CD4-positive, alpha-beta T cell treated with Interferon alpha-2 for 1 hour (primary cell): ENCODE results near the gene NMNAT2.

Source experiments
- DNase-seq, 2 donors: peaks; one replicate each; pipeline ENCODE4 v3.0.0-alpha.2; 2020 to 2022

NMNAT2 gene

DNA sequence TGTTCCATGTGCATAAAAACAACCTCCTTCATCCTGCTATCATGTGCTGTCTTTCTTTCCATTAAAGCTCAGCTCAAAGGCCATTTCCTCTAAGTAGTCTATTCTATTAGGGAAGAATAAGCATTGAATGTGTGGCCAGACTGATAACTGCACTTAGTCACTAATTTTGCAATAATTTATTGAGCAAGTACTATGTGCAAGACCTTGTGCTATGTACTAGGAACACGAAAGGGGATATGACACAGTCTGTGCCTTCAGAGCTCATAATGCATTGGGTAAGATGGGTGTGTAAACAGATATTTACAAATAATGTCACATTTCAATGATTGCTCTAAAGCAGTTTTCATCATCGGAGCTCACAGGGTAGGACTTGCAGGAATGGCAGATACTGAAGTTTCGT lies 54.2 kb downstream of the NMNAT2 start:
- peak; percentile 6 to 39 for DNase-seq

DNA sequence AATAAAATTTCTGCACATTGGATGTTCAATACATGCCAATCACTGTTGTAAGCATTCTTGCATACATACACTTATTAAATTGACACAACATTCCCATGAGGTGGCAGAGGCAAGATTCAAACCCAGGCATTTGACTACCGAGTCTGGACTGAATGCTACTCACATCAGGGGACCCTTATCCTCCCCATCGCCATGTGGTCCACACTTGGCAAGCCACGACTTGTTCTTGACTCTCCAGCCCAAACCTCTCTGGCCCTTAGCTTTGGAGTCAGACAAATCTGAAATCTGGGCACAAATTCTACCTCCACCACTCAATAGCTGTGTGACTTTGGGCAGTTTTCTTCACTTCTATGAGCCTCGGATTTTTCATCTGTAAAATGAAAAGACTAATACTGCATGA lies 57.1 kb downstream of the NMNAT2 start:
- DNase-seq = no peak

- no peak for DNase-seq
These were observed 57.7 kb downstream of the NMNAT2 start for GRCh38 chr1:183360473-183360872.

DNA sequence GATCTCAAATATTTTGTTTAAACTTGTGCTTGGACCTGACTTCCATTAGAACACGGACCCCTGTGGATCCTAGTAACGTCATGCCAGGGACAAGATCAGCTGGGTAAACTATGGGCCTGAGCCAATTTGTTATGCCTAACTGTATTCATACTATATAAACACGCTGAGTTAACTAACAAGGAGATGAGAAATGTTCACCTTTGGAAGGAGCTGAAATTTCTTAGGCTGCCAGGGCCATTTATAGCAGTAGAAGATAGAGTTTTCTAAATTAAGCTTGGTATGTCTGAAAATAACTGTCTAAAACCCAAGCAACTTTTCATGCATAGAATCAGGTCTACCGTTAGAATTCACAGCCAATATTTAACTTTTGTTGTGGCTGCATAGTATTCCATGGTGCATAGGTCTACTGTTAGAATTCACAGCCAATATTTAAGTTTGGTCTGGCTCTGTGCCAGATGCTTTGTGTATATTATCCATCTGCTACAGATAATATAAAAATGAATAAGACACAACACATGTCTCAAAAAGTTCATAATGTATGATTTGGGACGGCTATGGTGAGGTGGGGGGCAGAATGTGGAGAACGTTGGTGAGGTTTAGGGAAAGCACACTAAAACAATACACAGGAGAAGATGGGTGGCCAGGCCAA lies 61.5 kb downstream of the NMNAT2 start:
- no peak for DNase-seq

GRCh38 chr1:183355797-183356196 lies 62.4 kb downstream of the NMNAT2 start:
- DNase-seq = no peak

DNA sequence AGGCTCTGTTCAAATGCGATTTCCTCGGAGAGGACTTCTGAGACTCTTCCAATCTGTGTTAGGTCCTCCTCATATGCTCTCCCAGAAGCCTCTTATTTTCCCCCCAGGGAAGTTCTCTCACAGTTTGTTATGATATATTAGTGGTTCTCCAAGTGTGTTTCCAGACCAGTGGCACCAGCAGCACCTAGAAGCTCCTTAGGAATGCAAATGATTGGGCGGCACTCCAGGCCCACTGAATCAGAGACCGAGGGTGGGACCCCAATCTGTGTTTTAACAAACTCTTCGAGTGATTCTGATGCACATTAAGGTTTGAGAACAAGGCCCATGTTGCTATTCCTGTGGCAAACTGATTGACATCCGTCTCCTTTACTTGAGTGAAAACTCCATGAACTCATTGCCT lies 63.0 kb downstream of the NMNAT2 start:
- DNase-seq = no peak

GRCh38 chr1:183353597-183353996 lies 64.6 kb downstream of the NMNAT2 start:
- DNase-seq = no peak

DNA sequence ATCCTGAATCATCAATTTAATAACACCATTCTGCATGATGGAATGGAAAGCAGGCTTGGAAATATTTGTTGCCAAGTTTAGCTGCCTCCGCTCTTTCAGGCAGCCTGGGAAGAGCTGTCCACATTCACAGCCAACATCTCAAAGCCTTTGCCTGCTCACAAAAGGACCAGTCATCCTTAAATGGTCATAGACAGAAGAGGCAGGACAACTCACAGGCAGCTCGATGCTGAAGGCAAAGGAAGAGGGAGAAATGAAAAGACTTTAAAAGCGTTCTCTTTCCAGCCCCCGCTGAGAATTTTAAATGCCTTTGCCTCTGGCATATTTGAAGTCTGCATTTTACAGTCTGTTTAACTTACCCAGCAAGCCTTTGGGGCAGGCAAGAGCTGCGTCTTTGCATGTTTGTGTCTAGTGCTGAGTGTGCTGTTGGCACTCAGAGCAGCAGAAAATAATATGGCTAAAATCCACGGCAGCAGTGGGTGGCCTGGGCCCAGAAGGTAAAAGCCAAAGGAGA lies 68.9 kb downstream of the NMNAT2 start:
- no peak for DNase-seq

- no peak for DNase-seq
These were observed 71.9 kb downstream of the NMNAT2 start for GRCh38 chr1:183346276-183346732.

DNA sequence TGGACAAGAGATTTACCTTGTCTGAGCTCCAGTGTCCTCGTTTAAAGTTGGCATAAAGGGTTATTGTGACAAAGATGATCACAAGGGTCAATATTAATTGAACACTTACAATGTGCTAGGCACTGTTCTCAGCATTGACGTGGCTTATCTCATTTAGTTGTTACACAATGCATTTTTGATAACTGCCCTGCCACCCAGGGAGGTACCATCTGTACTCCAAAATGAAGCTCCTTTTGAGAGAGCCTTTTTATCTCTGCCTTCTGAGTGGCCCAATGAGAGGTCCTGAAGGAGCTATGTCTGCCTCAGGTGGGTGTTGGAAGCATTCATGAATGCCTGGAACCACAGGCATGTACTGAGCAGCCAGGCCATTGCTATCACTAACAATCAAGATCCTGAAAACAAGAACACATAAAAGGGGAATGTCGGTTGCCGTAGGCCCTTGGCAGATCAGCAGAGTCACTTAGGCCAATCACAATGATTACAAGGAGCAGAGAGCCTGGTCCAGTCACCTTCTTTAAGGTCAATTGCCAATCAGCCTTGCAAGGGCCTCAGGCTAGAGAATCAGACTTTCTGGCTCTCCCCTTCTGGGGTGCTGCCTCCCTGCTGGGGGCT lies 78.5 kb downstream of the NMNAT2 start:
- DNase-seq = no peak

- DNase-seq = no peak
These were observed 87.0 kb downstream of the NMNAT2 start for GRCh38 chr1:183331091-183331742.

DNA sequence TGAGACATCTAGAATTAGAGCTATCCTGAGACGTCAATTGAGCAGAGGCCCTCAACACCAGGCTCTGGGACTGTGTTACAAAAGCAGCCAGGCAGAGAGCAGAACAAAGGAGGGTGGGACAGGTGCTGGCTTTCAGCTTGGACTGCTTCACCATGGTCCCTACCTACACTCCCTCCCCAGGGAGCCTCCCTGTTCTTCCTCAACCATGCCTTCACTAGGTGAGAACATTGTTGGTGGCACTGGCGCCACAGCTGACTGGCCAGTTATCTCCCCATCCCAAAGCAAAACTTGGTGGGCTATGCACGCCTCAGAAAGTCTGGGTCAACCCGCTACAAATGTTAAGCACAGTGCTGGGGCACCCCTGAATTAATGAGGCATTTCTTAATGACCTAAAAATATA lies 87.8 kb downstream of the NMNAT2 start:
- DNase-seq = no peak

DNA sequence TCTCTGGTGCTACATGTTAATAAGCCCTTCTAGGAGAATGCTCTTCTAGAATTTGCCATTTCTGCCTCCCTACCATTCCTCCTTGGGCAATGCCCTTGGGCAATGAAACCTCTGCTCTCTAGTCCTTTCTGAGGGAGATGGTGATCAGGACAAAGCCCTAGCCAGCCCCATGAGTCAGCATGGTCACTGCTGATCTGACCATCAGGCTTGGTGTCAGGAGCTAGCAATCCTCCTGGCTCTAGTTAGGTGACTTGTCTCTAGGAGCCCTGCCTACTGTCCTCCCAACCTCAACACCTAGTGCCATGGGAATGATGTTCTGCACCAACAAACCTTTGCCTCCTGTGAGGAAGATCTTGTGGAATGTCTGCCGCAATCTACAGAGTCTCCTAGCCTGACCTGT lies 89.8 kb downstream of the NMNAT2 start:
- no peak for DNase-seq

DNA sequence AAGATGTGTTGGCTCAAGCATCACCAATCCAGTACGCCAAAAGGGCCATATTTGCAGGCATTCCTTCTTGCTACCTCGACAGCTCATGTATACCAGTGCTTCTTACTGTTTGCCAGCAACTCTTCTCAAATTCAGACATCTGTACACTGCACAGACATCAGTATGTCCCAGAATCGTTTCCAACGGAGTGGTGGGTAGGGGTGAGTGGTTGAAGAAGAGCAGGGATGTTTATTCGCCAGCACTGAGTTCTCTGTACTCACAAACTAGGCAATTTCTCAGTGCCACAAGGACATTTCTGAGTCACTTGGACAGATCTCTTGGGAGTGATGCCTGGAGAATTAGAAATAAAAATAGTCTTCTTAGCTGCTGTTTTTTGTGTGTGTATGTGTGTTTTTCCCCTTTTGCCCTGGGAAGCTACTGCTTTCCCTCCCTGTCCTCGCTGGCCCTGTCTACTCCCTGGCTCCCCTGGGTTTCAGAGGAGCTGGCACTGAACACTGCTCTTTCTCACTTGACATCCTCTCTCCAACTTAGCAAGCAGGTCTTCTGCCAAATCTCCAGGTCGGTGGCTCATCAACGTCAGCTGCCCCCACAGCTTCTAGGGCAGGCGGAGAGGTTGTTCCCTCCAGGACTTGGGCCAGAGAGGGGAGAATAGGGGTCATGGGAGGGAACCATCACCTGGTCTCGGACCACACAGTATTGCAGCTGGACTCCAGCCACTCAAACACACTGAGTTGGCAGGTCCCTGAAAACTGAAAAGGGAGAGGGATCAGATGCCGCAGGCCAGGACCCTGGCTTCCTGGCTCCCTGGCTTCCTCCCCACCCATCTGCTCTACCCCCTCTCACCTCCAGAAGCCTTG lies 90.5 kb downstream of the NMNAT2 start:
- DNase-seq = no peak

DNA sequence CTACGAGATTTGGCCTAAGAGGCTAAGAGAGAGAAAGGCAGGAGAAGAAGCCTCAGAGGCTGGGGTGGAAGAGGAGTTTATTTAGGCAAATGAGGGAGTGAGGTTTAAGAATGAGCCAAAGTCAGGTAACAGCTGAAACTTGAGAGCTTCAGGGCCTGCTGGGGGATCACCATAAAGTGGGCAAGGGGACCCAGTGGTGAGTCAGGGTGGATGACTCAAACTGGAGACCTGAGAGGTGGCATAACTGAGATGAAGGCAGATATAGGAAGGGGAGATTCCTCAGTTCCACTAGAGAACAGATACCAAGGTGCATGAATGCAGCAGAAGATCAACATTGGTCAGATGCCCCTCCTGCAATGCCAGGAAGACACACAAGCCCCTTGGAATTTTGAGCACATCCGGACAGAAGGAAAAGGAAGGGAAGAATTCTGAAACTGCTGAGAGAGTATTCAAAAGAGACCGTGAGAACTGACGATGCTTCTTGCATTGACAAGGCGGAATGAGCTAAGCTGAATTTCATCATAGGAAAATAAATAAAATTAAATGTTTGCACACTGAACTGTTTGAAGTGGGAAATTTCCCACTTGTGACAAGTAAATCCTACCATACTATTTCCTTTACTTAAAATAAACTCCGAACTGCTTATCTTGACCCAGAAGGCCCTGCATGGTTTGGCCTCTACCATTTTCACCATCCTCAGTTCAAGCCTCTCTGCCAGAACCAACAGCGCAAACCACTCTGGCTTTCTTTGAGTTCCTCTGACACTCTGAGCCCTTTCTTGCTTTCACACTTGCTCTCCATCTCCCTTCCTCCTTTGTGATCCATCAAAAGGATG lies 94.1 kb downstream of the NMNAT2 start:
- DNase-seq = no peak

GRCh38 chr1:183319606-183320005 lies 98.6 kb downstream of the NMNAT2 start:
- no peak for DNase-seq

GRCh38 chr1:183319051-183319450 lies 99.1 kb downstream of the NMNAT2 start:
- no peak for DNase-seq

- no peak for DNase-seq
These were observed 99.7 kb downstream of the NMNAT2 start for GRCh38 chr1:183318433-183318832.

DNA sequence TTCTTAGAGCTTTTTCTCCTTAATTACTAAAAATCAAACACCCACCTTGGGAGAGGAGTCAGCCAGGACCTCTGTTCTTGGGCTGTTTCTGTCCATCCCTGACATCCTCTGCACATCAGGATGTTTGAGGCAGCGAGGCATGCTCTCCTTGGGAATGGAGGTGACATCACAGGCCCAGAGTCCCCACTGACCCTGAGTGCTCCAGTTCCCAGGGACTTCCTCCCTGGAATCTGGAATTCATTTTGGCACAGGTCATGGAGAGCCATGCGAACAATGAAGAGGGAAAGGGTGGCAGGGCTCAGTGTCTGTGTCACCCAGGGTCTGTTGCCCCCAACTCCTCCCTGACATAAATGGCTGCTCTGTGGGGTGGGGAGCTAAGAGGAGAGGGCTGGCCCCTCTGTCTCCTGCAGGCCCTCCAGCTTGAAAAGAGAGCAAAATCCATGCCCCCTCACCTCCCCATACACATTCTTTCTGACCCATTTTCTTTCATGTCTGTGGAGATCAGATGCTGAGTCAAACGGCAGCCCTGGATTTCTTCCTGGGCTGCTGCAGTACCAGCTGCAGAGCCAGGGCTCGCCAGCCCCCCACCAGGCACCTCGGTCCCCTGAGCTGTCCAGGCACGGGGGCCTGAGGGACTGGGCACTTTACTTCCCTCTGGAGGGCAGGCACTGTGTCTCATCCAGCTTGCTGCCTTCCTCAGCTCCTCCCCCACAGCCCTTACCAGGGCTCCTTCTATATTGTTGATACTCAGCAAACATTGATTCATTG lies 102.0 kb downstream of the NMNAT2 start:
- no peak for DNase-seq

DNA sequence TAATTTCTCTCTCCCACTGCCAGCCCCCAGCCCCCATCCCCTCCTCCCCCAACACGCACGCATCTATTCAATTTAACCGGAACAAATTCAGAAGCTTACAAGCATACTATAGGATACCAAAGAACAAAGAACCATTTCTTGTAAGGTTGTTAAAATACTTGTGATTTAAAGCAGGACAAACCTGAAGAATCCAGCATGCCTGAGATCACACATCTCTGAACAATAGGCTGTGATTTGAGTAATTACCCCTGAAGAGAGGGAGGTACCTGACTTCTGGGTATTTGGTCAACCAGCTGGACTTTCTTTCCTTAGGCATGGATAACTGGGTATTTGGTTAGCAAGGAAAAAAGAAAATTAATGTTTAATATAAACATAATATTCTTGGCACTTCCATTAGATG lies 105.1 kb downstream of the NMNAT2 start:
- no peak for DNase-seq

DNA sequence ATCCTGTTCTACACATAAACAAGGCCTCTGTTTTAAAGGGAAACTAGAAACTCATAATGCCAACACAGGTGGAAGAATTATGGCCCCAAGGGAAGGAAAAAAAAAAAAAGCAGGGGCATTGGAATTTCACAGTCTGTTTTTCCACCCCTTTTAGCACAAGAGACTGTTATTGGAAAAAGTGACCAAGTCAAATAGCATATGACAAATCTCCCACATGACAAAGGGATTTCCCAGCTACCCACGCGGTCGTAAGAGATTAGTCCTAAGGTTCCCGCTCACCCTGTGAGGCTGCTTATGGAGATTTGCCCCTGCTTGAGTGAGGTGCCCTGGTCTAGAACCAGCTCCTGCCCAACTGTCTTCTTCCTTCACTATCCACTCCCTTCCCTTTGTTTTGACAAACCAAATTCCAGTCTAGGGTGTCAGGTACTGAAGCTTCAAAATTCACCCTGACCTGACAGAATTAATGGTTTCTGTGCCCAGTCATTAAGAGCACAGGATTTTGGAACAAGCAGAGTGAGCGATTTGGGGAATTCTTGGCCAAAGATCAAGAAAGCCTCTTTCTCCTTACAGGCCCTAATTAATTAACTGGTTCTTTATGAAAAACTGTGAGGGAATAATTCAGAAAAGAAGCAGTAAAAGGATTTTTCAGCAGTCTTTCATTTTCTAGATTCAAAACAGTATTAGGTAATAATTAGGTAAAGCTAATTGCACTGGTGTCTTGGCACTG lies 107.3 kb downstream of the NMNAT2 start:
- no peak for DNase-seq
